HepG2 (cell line): ENCODE data around the gene INTS4. TPM values are rescaled to one million over a fixed set of nuclear protein-coding genes. Genes with fewer than 3 reads are reported as not detected.

Experiments
- BRF2 ChIP-seq: sonication (generic); formaldehyde crosslinking; IDR thresholded peaks from 2 replicates; pipeline ENCODE4 v1.8.1; 2022; ENCODE audit warnings: mild to moderate bottlenecking, missing genetic modification reagents
- CREB1 ChIP-seq, 2 experiments: fragments of 450-650 bp in 1 of 2; IDR thresholded peaks; 2 replicates each; pipeline ENCODE4 v1.6.1; 2016 to 2017; ENCODE audit warnings: control low read depth in 1 of 2, mild to moderate bottlenecking in 1 of 2, missing compliant biosample characterization in 1 of 2, missing genetic modification characterization in 1 of 2
- FOXJ3 ChIP-seq: sonication (generic); formaldehyde crosslinking; IDR thresholded peaks from 2 replicates; pipeline ENCODE4 v1.4.0; 2020; ENCODE audit warnings: missing genetic modification reagents, mild to moderate bottlenecking, borderline replicate concordance
- FOXK1 ChIP-seq: sonication (generic); formaldehyde crosslinking; IDR thresholded peaks from 2 replicates; pipeline ENCODE4 v1.4.0; 2020; ENCODE audit warnings: low read depth, missing genetic modification reagents, borderline replicate concordance
- JDP2 ChIP-seq: sonication (generic); formaldehyde crosslinking; IDR thresholded peaks from 2 replicates; pipeline ENCODE4 v1.8.1; 2022; ENCODE audit warnings: missing genetic modification reagents, borderline replicate concordance
- KDM2A ChIP-seq: sonication (generic); formaldehyde crosslinking; IDR thresholded peaks from 2 replicates; pipeline ENCODE4 v1.4.0; 2020; ENCODE audit warnings: low read depth, missing genetic modification reagents, borderline replicate concordance
- KDM6A ChIP-seq: IDR thresholded peaks from 2 replicates; pipeline ENCODE4 v1.6.1; 2016; ENCODE audit warnings: low read depth
- NFYC ChIP-seq: IDR thresholded peaks from 2 replicates; pipeline ENCODE4 v1.6.1; 2016; ENCODE audit warnings: missing genetic modification reagents, missing compliant biosample characterization
- PAX8 ChIP-seq: sonication (generic); formaldehyde crosslinking; IDR thresholded peaks from 2 replicates; pipeline ENCODE4 v1.8.0; 2022; ENCODE audit warnings: mild to moderate bottlenecking, missing genetic modification reagents, borderline replicate concordance
- PLSCR1 ChIP-seq: sonication (generic); formaldehyde crosslinking; IDR thresholded peaks from 2 replicates; pipeline ENCODE4 v1.5.0; 2020; ENCODE audit warnings: missing genetic modification reagents, mild to moderate bottlenecking, borderline replicate concordance
- POGK ChIP-seq: sonication (generic); formaldehyde crosslinking; conservative IDR thresholded peaks from 2 replicates; pipeline ENCODE4 v1.8.0; 2022; ENCODE audit warnings: mild to moderate bottlenecking, moderate library complexity, missing genetic modification reagents
- RARA ChIP-seq: IDR thresholded peaks from 2 replicates; pipeline ENCODE4 v1.6.1; 2016; ENCODE audit warnings: missing genetic modification reagents, missing compliant biosample characterization
- SMAD9 ChIP-seq: sonication (generic); formaldehyde crosslinking; IDR thresholded peaks from 2 replicates; pipeline ENCODE4 v1.5.1; 2020; ENCODE audit warnings: mild to moderate bottlenecking, missing genetic modification reagents
- SP4 ChIP-seq: sonication (generic); formaldehyde crosslinking; IDR thresholded peaks from 2 replicates; pipeline ENCODE4 v1.8.1; 2023; ENCODE audit warnings: mild to moderate bottlenecking, missing genetic modification reagents
- SPEN ChIP-seq: sonication (generic); formaldehyde crosslinking; IDR thresholded peaks from 2 replicates; pipeline ENCODE4 v1.5.1; 2020; ENCODE audit warnings: low read depth, mild to moderate bottlenecking, missing genetic modification reagents
- TBL1XR1 ChIP-seq: fragments of 150-350 bp; IDR thresholded peaks from 2 replicates; pipeline ENCODE4 v1.6.1; 2014; ENCODE audit warnings: borderline replicate concordance, low read length; ENCODE audit not compliant: partially characterized antibody
- TFE3 ChIP-seq: IDR thresholded peaks from 2 replicates; pipeline ENCODE4 v1.6.1; 2016
- TSC22D2 ChIP-seq: sonication (generic); formaldehyde crosslinking; IDR thresholded peaks from 2 replicates; pipeline ENCODE4 v1.5.1; 2020; ENCODE audit warnings: missing genetic modification reagents, mild to moderate bottlenecking, borderline replicate concordance
- XRCC5 ChIP-seq: fragments of 200-400 bp; formaldehyde crosslinking; optimal IDR thresholded peaks from 2 replicates; pipeline ENCODE3; 2017; ENCODE audit warnings: mild to moderate bottlenecking, low read length
- ZNF263 ChIP-seq: sonication (generic); formaldehyde crosslinking; IDR thresholded peaks from 2 replicates; pipeline ENCODE4 v1.4.0; 2020; ENCODE audit warnings: missing genetic modification reagents
- ZNF333 ChIP-seq: sonication (generic); formaldehyde crosslinking; IDR thresholded peaks from 2 replicates; pipeline ENCODE4 v1.4.0; 2020; ENCODE audit warnings: mild to moderate bottlenecking, missing genetic modification reagents, borderline replicate concordance
- ZNF564 ChIP-seq: sonication (generic); formaldehyde crosslinking; IDR thresholded peaks from 2 replicates; pipeline ENCODE4 v1.8.1; 2023; ENCODE audit warnings: mild to moderate bottlenecking, missing genetic modification reagents
- polyA plus RNA-seq, 8 experiments: library from polyadenylated mRNA; depleted of rRNA in 3 of 8; stranded (reverse) in 7 of 8; unstranded in 1 of 8; fragments of >200 nt; fragmentation: Illumina TruSeq in 4 of 8; extraction: Trizol in 4 of 8; gene quantifications; 2 replicates each; pipeline versions ENCODE4 v1.2.1 to v1.2.3, GENCODE V29; 2011 to 2016; ENCODE audit warnings: low read depth in 4 of 8, missing spikeins in 1 of 8, mixed read lengths in 1 of 8; ENCODE audit not compliant: insufficient read depth in 1 of 8
- total RNA-seq, 5 experiments: library from RNA; depleted of rRNA; stranded (reverse); fragments of >200 nt; fragmentation: Illumina TruSeq; extraction: Trizol; gene quantifications; 2 replicates each; pipeline ENCODE4 v1.2.3, GENCODE V29; 2016; ENCODE audit warnings: low read depth in 1 of 5

The INTS4 gene
- total and polyA plus RNA-seq, 2 of the 13 experiments (the other 11 are each of a cell fraction or from before 2014, with no cell fraction given): 37.3 to 44.8 TPM

- TF ChIP-seq TSC22D2 (CRISPR knock-in tag): no peak
- TF ChIP-seq XRCC5: peak; percentile 94
- no peak; the same call in 1 of the 2 replicates for TF ChIP-seq TFE3 (CRISPR knock-in tag)
- no peak for TF ChIP-seq JDP2
- 0 out of 2 replicates have a peak, but pooled peaks have one; percentile 24 for TF ChIP-seq ZNF333 (CRISPR knock-in tag)
- TF ChIP-seq FOXK1 (CRISPR knock-in tag): peak; percentile 92; the same call in 1 of the 2 replicates
- TF ChIP-seq NFYC: peak; percentile 93
- peak; percentile 92 for TF ChIP-seq SPEN (CRISPR knock-in tag)
- no peak for TF ChIP-seq PAX8 (CRISPR knock-in tag)
- 0 out of 2 replicates have a peak, but pooled peaks have one; percentile 5 for TF ChIP-seq RARA (CRISPR knock-in tag)
- peak; percentile 96 for TF ChIP-seq SP4
- TF ChIP-seq TBL1XR1: no peak
- TF ChIP-seq FOXJ3 (CRISPR knock-in tag): no peak; the same call in 1 of the 2 replicates
- no peak for TF ChIP-seq SMAD9 (CRISPR knock-in tag)
- peak; percentile 78 for TF ChIP-seq CREB1 (IDR thresholded peaks at IDR 0.05)
- peak; percentile 94 for TF ChIP-seq CREB1 (CRISPR knock-in tag; IDR thresholded peaks at IDR 0.05)
- no peak for TF ChIP-seq ZNF263
- peak; percentile 58; the same call in 1 of the 2 replicates for TF ChIP-seq POGK (CRISPR knock-in tag)
- no peak for TF ChIP-seq PLSCR1 (CRISPR knock-in tag)
- peak; percentile 46; the same call in 1 of the 2 replicates for TF ChIP-seq ZNF564 (CRISPR knock-in tag)
- no peak for TF ChIP-seq BRF2 (CRISPR knock-in tag)
- TF ChIP-seq KDM2A (CRISPR knock-in tag): peak; percentile 90; the same call in 1 of the 2 replicates
- TF ChIP-seq KDM6A: no peak
Measured at GRCh38 chr11:77994434-77995362, at the start of gene INTS4 (continued).
